Sigmoid colon (tissue), 7 donors: ENCODE data around the gene NUB1. TPM values are rescaled to one million over a fixed set of nuclear protein-coding genes. Genes with fewer than 3 reads are reported as not detected.

Experiments
- DNase-seq: peaks from one replicate; pipeline ENCODE4 v3.0.0-alpha.2; 2019
- H3K27ac ChIP-seq, 4 donors: fragments of 200-600 bp; sonication (generic); one replicate each; pipeline ENCODE4 v1.5.1; 2016 to 2019; ENCODE audit warnings: mild to moderate bottlenecking in 1 of 4
- H3K27me3 ChIP-seq, 3 donors: fragments of 200-600 bp; sonication (generic); one replicate each; pipeline ENCODE4 v1.5.1; 2019; ENCODE audit warnings: mild to moderate bottlenecking in 1 of 3
- H3K36me3 ChIP-seq, 4 donors: fragments of 200-600 bp; sonication (generic); one replicate each; pipeline ENCODE4 v1.5.1; 2016 to 2019
- H3K4me1 ChIP-seq, 4 donors: fragments of 200-600 bp; sonication (generic); one replicate each; pipeline ENCODE4 v1.5.1; 2017 to 2019
- H3K4me3 ChIP-seq, 4 donors: fragments of 200-600 bp; sonication (generic); one replicate each; pipeline ENCODE4 v1.5.1; 2017 to 2019; ENCODE audit warnings: mild to moderate bottlenecking in 2 of 4, moderate library complexity in 1 of 4
- H3K9me3 ChIP-seq, 4 donors: fragments of 200-600 bp in 3 of 4; sonication (generic) in 3 of 4; one replicate each; pipeline versions ENCODE4 v1.5.1 to v1.6.1; 2013 to 2019
- CTCF ChIP-seq, 4 experiments: fragments of 450-650 bp in 3 of 4; fragments of 200-600 bp in 1 of 4; IDR thresholded peaks; one replicate each; pipeline ENCODE4 v1.5.1; 2016 to 2019; ENCODE audit warnings: antibody characterized with exemption in 4 of 4, mild to moderate bottlenecking in 3 of 4, moderate library complexity in 2 of 4
- EP300 ChIP-seq, 4 donors: sonication (generic); formaldehyde crosslinking; IDR thresholded peaks; one replicate each; pipeline ENCODE4 v1.6.1; 2017; ENCODE audit warnings: antibody characterized with exemption in 4 of 4
- POLR2A ChIP-seq, 2 donors: fragments of 450-650 bp; IDR thresholded peaks; one replicate each; pipeline ENCODE4 v1.6.1; 2016; ENCODE audit warnings: antibody characterized with exemption in 2 of 2, mild to moderate bottlenecking in 2 of 2, moderate library complexity in 2 of 2
- POLR2AphosphoS5 ChIP-seq, 4 donors: sonication (generic); formaldehyde crosslinking; IDR thresholded peaks; one replicate each; pipeline ENCODE4 v1.6.1; 2017; ENCODE audit warnings: antibody characterized with exemption in 4 of 4
- WGBS, 2 donors: extraction: QIAGEN DNeasy Blood & Tissue Kit; methylation state at CpG; one replicate each; pipeline ENCODE4 v1.1.7; 2013; 5-methylcytosine and 5-hydroxymethylcytosine counted together
- intact Hi-C: fragments of 100-400 bp; cut with DNase I; formaldehyde crosslinking; loops from one replicate; pipeline ENCODE4 v1.15.1; 2023
- polyA plus RNA-seq, 3 donors: library from polyadenylated mRNA; stranded (reverse); fragments of 200-250 nt; gene quantifications; one replicate each; pipeline ENCODE4 v1.2.3, GENCODE V29; 2013
- total RNA-seq, 4 donors: library from RNA; depleted of rRNA; stranded (reverse); fragments of >200 nt; gene quantifications; one replicate each; pipeline ENCODE4 v1.1.0, GENCODE V29; 2016
- donor health status: healthy with polysubstance abuse.
- donor health status: Bipolar disorder and iron deficiency.
- donor health status: healthy.

The NUB1 gene
- total and polyA plus RNA-seq, 7 donors, result 36.6 to 73.8 (median 50.1) TPM

GRCh38 chr7:151343516-151343915, 1.9 kb downstream of the NUB1 start:
- Histone ChIP-seq H3K4me3 (no peak overlapping the region), H3K4me1 (peaks cover 0 to 22% (median 15%) of the 10 kb centered on the region in 4 donors), H3K36me3 (peaks cover 4 to 35% (median 8%) of the 10 kb centered on the region in 4 donors), H3K27ac (no peak overlapping the region), H3K27me3 (no peaks in the 10 kb centered on the region), H3K9me3 (no peaks in the 10 kb centered on the region)
- 93 to 97% methylated on average over 9 of the region's 9 CpGs for WGBS, 2 donors
- DNase-seq, result no peak
- intact Hi-C loops, result no loop called here
- TF ChIP-seq POLR2AphosphoS5 (IDR thresholded peaks at IDR 0.05), result no peak
- TF ChIP-seq POLR2A (IDR thresholded peaks at IDR 0.05), result no peak
- no peak for TF ChIP-seq CTCF (IDR thresholded peaks at IDR 0.05)
- no peak for TF ChIP-seq EP300 (IDR thresholded peaks at IDR 0.05)

- intact Hi-C loops, result no loop called here
- 66 to 89% methylated on average over 2 of the region's 2 CpGs for WGBS, 2 donors
- DNase-seq, result no peak
- H3K36me3 ChIP-seq, result peaks cover 5 to 54% (median 8%) of the 10 kb centered on the region in 4 donors
- peaks cover 0 to 36% (median 19%) of the 10 kb centered on the region in 4 donors for H3K4me1 ChIP-seq
- H3K9me3 ChIP-seq, result no peaks in the 10 kb centered on the region
- H3K4me3 ChIP-seq, result no peak overlapping the region
- TF ChIP-seq POLR2A (IDR thresholded peaks at IDR 0.05), result no peak
- no peak for TF ChIP-seq POLR2AphosphoS5 (IDR thresholded peaks at IDR 0.05)
- TF ChIP-seq CTCF (IDR thresholded peaks at IDR 0.05), result no peak
- no peak for TF ChIP-seq EP300 (IDR thresholded peaks at IDR 0.05)
- H3K27ac ChIP-seq, result no peak overlapping the region
- H3K27me3 ChIP-seq, result no peaks in the 10 kb centered on the region
These were observed 4.2 kb downstream of the NUB1 start for GRCh38 chr7:151345576-151346469.

GRCh38 chr7:151346470-151346769, 4.8 kb downstream of the NUB1 start:
- Histone ChIP-seq H3K4me1 (peaks cover 0 to 33% (median 17%) of the 10 kb centered on the region in 4 donors), H3K9me3 (no peaks in the 10 kb centered on the region), H3K27ac (no peak overlapping the region), H3K4me3 (no peak overlapping the region), H3K36me3 (peaks cover 5 to 60% (median 13%) of the 10 kb centered on the region in 4 donors), H3K27me3 (no peaks in the 10 kb centered on the region)
- TF ChIP-seq EP300 (IDR thresholded peaks at IDR 0.05) (no peak), POLR2A (IDR thresholded peaks at IDR 0.05) (no peak), CTCF (IDR thresholded peaks at IDR 0.05) (no peak), POLR2AphosphoS5 (IDR thresholded peaks at IDR 0.05) (no peak)
- DNase-seq, result no peak
- intact Hi-C loops, result no loop called here
- WGBS, 2 donors, result 17 to 69% methylated on average over 2 of the region's 2 CpGs

- no peak for DNase-seq
- 96 to 97% methylated on average over 6 of the region's 6 CpGs for WGBS, 2 donors
- Histone ChIP-seq H3K27me3 (no peaks in the 10 kb centered on the region), H3K4me3 (no peak overlapping the region), H3K9me3 (no peaks in the 10 kb centered on the region), H3K36me3 (peaks cover 5 to 68% (median 20%) of the 10 kb centered on the region in 4 donors), H3K4me1 (peaks cover 0 to 33% (median 16%) of the 10 kb centered on the region in 4 donors), H3K27ac (no peak overlapping the region)
- intact Hi-C loops, result no loop called here
- TF ChIP-seq CTCF (IDR thresholded peaks at IDR 0.05) (no peak), POLR2A (IDR thresholded peaks at IDR 0.05) (no peak), EP300 (IDR thresholded peaks at IDR 0.05) (no peak), POLR2AphosphoS5 (IDR thresholded peaks at IDR 0.05) (no peak)
These were observed 5.6 kb downstream of the NUB1 start for GRCh38 chr7:151347200-151347599.
